Mesenchymal stem cell (in vitro differentiated cells and primary cell): Measurements from ENCODE around the gene CWF19L1.

Source experiments
- DNase-seq: peaks from one replicate; pipeline ENCODE4 v3.0.0-alpha.2; 2013
- H2AFZ ChIP-seq: one replicate; pipeline ENCODE4 v1.6.1; 2013; ENCODE audit warnings: low read depth, mild to moderate bottlenecking, control low read depth, inconsistent platforms, low read length, moderate library complexity
- H2AK5ac ChIP-seq: 2 replicates; pipeline ENCODE4 v1.6.1; 2013; ENCODE audit warnings: low read length, moderate library complexity, mild to moderate bottlenecking, inconsistent platforms; ENCODE audit not compliant: severe bottlenecking
- H2BK120ac ChIP-seq: one replicate; pipeline ENCODE4 v1.6.1; 2013; ENCODE audit warnings: low read depth, mild to moderate bottlenecking, inconsistent platforms, low read length, moderate library complexity
- H2BK12ac ChIP-seq, 2 experiments: one replicate each; pipeline ENCODE4 v1.6.1; 2013; ENCODE audit warnings: inconsistent platforms in 2 of 2, low read length in 2 of 2, mild to moderate bottlenecking in 2 of 2, moderate library complexity in 2 of 2, control low read depth in 1 of 2
- H2BK15ac ChIP-seq: one replicate; pipeline ENCODE4 v1.6.1; 2013; ENCODE audit warnings: mild to moderate bottlenecking, low read depth, inconsistent platforms; ENCODE audit not compliant: poor library complexity, severe bottlenecking
- H2BK5ac ChIP-seq: 2 replicates; pipeline ENCODE4 v1.6.1; 2013; ENCODE audit warnings: low read depth, mild to moderate bottlenecking, low read length, control low read depth, inconsistent platforms; ENCODE audit not compliant: poor library complexity, severe bottlenecking
- H3K14ac ChIP-seq, 2 experiments: one replicate each; pipeline ENCODE4 v1.6.1; 2013; ENCODE audit warnings: inconsistent platforms in 2 of 2, low read length in 2 of 2, control low read depth in 1 of 2, mild to moderate bottlenecking in 1 of 2, moderate library complexity in 1 of 2
- H3K18ac ChIP-seq, 2 experiments: one replicate each; pipeline ENCODE4 v1.6.1; 2013; ENCODE audit warnings: inconsistent platforms in 2 of 2, low read length in 2 of 2, control low read depth in 1 of 2, low read depth in 1 of 2, mild to moderate bottlenecking in 1 of 2
- H3K23ac ChIP-seq, 2 experiments: one replicate each; pipeline ENCODE4 v1.6.1; 2013; ENCODE audit warnings: inconsistent platforms in 2 of 2, low read length in 2 of 2, mild to moderate bottlenecking in 2 of 2, moderate library complexity in 2 of 2, control low read depth in 1 of 2
- H3K27ac ChIP-seq: 2 replicates; pipeline ENCODE4 v1.5.1; 2013; ENCODE audit warnings: mild to moderate bottlenecking, moderate library complexity, low read length, control low read depth, inconsistent platforms; ENCODE audit not compliant: poor library complexity, severe bottlenecking
- H3K27me3 ChIP-seq, 2 experiments: 2 replicates each; pipeline versions ENCODE4 v1.6.1 to v1.7.0; 2013; ENCODE audit warnings: low read length in 2 of 2, mild to moderate bottlenecking in 2 of 2, moderate library complexity in 2 of 2, control low read depth in 1 of 2, inconsistent platforms in 1 of 2; ENCODE audit not compliant: control insufficient read depth in 1 of 2, insufficient read depth in 1 of 2
- H3K36me3 ChIP-seq, 2 experiments: 2 replicates each; pipeline versions ENCODE4 v1.6.1 to v1.7.0; 2013; ENCODE audit warnings: low read length in 2 of 2, control low read depth in 1 of 2, inconsistent platforms in 1 of 2, low read depth in 1 of 2, mild to moderate bottlenecking in 1 of 2; ENCODE audit not compliant: insufficient read depth in 2 of 2, control insufficient read depth in 1 of 2
- H3K4ac ChIP-seq, 2 experiments: one replicate each; pipeline ENCODE4 v1.6.1; 2013; ENCODE audit warnings: inconsistent platforms in 2 of 2, low read length in 2 of 2, mild to moderate bottlenecking in 2 of 2, moderate library complexity in 2 of 2, control low read depth in 1 of 2, low read depth in 1 of 2
- H3K4me1 ChIP-seq: 2 replicates; pipeline ENCODE4 v1.6.1; 2013; ENCODE audit warnings: low read depth, low read length, control low read depth; ENCODE audit not compliant: control insufficient read depth, insufficient read depth
- H3K4me2 ChIP-seq: 2 replicates; pipeline ENCODE4 v1.6.1; 2013; ENCODE audit warnings: low read length, mild to moderate bottlenecking, inconsistent platforms; ENCODE audit not compliant: poor library complexity, severe bottlenecking
- H3K4me3 ChIP-seq, 2 experiments: 2 replicates each; pipeline versions ENCODE4 v1.5.1 to v1.7.0; 2013; ENCODE audit warnings: low read length in 2 of 2, mild to moderate bottlenecking in 2 of 2, control low read depth in 1 of 2, low read depth in 1 of 2; ENCODE audit not compliant: insufficient read depth in 1 of 2
- H3K79me1 ChIP-seq: replicated peaks from 2 replicates; pipeline ENCODE4 v1.6.1; 2013; ENCODE audit warnings: mild to moderate bottlenecking, control low read depth, low read length, inconsistent platforms; ENCODE audit not compliant: poor library complexity, severe bottlenecking
- H3K9ac ChIP-seq: 2 replicates; pipeline ENCODE4 v1.7.0; 2013; ENCODE audit warnings: mild to moderate bottlenecking, low read length, moderate library complexity
- H3K9me3 ChIP-seq: 2 replicates; pipeline ENCODE4 v1.7.0; 2013; ENCODE audit warnings: mild to moderate bottlenecking, low read length; ENCODE audit not compliant: control insufficient read depth
- H4K8ac ChIP-seq: one replicate; pipeline ENCODE4 v1.6.1; 2013; ENCODE audit warnings: inconsistent platforms, mild to moderate bottlenecking, low read length, moderate library complexity
- H4K91ac ChIP-seq: one replicate; pipeline ENCODE4 v1.6.1; 2013; ENCODE audit warnings: mild to moderate bottlenecking, low read length, inconsistent platforms
- WGBS: methylation state at CpG from one replicate; pipeline ENCODE4 v1.1.7; 2013; ENCODE audit warnings: mixed read lengths; 5-methylcytosine and 5-hydroxymethylcytosine counted together

The CWF19L1 gene

GRCh38 chr10:100192350-100192749 is 75.1 kb downstream of the CWF19L1 start:
- Histone ChIP-seq H2AFZ (no peak overlapping the region), H3K27ac (no peak overlapping the region), H2AK5ac (no peak overlapping the region), H2BK120ac (no peak overlapping the region), H2BK15ac (no peak overlapping the region), H3K4me1 (no peaks in the 10 kb centered on the region), H3K27me3 (no peaks in the 10 kb centered on the region), H3K4ac (no peak overlapping the region), H3K4me2 (no peak overlapping the region), H3K9ac (no peak overlapping the region), H2BK5ac (no peak overlapping the region), H3K79me1 (peaks cover 7% of the 10 kb centered on the region), H2BK12ac (no peak overlapping the region), H3K36me3 (peaks cover 13 to 75% of the 10 kb centered on the region in 2 experiments), H4K8ac (no peak overlapping the region), H3K4me3 (no peak overlapping the region), H3K18ac (no peak overlapping the region), H4K91ac (no peak overlapping the region), H3K23ac (no peak overlapping the region), H3K9me3 (no peaks in the 10 kb centered on the region), H3K14ac (no peak overlapping the region)
- 100% methylated on average over 2 of the region's 2 CpGs for WGBS
- no peak for DNase-seq

DNA sequence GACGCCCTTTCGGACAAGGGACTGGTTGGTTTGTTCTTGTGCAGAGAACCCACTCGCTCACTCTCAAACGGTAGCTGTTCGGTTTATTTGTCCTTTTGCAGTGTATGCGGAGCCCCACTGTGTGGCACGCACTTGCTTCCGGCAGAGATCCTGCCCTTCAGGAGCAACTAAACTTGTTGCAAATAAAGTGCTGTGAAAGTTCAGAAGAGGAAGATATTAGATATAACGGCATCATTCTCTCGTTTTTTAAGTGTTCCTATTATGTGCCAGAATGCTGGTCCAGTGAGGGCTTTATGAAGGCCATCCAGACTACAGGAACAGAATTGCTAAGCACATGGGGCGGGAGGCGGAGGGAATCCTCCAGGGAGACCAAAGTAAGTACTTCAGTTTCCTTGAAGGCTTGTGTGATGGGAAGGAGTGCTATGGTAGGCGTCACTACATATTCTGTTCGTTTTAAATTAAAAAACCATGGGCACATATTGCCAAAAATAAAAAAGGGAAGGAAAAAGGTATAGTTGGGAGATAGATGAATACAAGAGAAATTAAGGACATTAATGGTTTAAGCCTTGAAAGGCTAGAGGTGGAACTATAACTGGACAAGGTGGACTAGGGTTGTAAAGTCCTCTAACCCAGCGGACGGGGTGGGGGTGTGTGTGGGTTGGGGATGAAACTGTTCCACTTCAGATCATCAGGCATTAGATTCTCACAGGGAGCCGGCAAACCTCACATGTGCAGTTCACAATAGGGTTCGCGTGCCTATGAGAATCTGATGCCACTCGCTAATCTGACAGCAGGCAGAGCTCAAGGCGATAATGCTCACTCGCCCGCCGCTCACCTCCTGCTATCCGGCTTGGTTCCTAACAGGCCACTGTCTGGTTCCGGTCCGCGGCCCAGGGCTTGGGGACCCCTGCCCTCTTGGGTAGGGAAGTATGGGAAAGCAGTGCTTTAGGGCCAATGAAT is 80.9 kb downstream of the CWF19L1 start:
- peak overlapping the region; percentile 75 for H3K27ac ChIP-seq
- peak overlapping the region in 1 of 2 experiments; percentile 59 for H3K23ac ChIP-seq
- peak overlapping the region; percentile 86 for H3K4me2 ChIP-seq
- no peaks in the 10 kb centered on the region for H3K27me3 ChIP-seq
- H3K4me3 ChIP-seq: peak overlapping the region; percentile 92 to 99
- H2BK120ac ChIP-seq: no peak overlapping the region
- H4K91ac ChIP-seq: peak overlapping the region; percentile 2
- peak overlapping the region; percentile 60 for H2BK15ac ChIP-seq
- peaks cover 8 to 45% of the 10 kb centered on the region in 2 experiments for H3K36me3 ChIP-seq
- H3K18ac ChIP-seq: peak overlapping the region; percentile 48 to 62
- WGBS: 42% methylated on average over 28 of the region's 28 CpGs
- H3K9me3 ChIP-seq: no peaks in the 10 kb centered on the region
- no peak overlapping the region for H2BK5ac ChIP-seq
- peak overlapping the region; percentile 74 for H2AFZ ChIP-seq
- H2BK12ac ChIP-seq: peak overlapping the region in 1 of 2 experiments; percentile 63
- peak overlapping the region; percentile 8 for H2AK5ac ChIP-seq
- H3K4me1 ChIP-seq: peaks cover 6% of the 10 kb centered on the region
- H3K14ac ChIP-seq: peak overlapping the region in 1 of 2 experiments; percentile 23
- peak overlapping the region; percentile 95 for H3K9ac ChIP-seq
- H3K4ac ChIP-seq: peak overlapping the region; percentile 46 to 71
- peaks cover 10% of the 10 kb centered on the region for H3K79me1 ChIP-seq
- peak; percentile 9 for DNase-seq
- H4K8ac ChIP-seq: peak overlapping the region; percentile 81

- DNase-seq: peak; percentile 92
- Histone ChIP-seq H4K8ac (peak within 1 kb of the TSS; percentile 81), H3K4ac (peak within 1 kb of the TSS; percentile 46 to 74), H3K18ac (peak within 1 kb of the TSS; percentile 80 to 91), H3K27ac (peak within 1 kb of the TSS; percentile 75), H3K36me3 (peaks cover 8 to 36% of the 10 kb centered on the region in 2 experiments), H2BK12ac (peak within 1 kb of the TSS in 1 of 2 experiments; percentile 67), H2BK5ac (no peak within 1 kb of the TSS), H2BK15ac (peak within 1 kb of the TSS; percentile 87), H3K27me3 (no peaks in the 10 kb centered on the region), H3K23ac (peak within 1 kb of the TSS in 1 of 2 experiments; percentile 79), H2BK120ac (no peak within 1 kb of the TSS), H3K4me3 (peak within 1 kb of the TSS; percentile 92 to 99), H3K14ac (peak within 1 kb of the TSS in 1 of 2 experiments; percentile 64), H2AK5ac (peak within 1 kb of the TSS; percentile 8), H3K9ac (peak within 1 kb of the TSS; percentile 95), H3K4me1 (peaks cover 6% of the 10 kb centered on the region), H4K91ac (peak within 1 kb of the TSS; percentile 2), H3K79me1 (peaks cover 10% of the 10 kb centered on the region), H2AFZ (peak within 1 kb of the TSS; percentile 87), H3K9me3 (no peaks in the 10 kb centered on the region), H3K4me2 (peak within 1 kb of the TSS; percentile 87)
- under 1% methylated on average over 65 of the region's 65 CpGs for WGBS
Observed at GRCh38 chr10:100185364-100186252, 81.8 kb downstream of the CWF19L1 start, which contains the start of gene ERLIN1. Gene ERLIN1 (minus strand): TSS chr10:100186029. CDS start chr10:100185626, 403 bp downstream.
